HFFc6 (cell line): ENCODE results near the gene TDRKH. TPM values are rescaled to one million over a fixed set of nuclear protein-coding genes. Genes with fewer than 3 reads are reported as not detected.

ENCODE experiments used
- DNase-seq: peaks from one replicate; pipeline ENCODE4 v3.0.0-alpha.2; 2018
- H3K27ac Mint-ChIP-seq: 2 replicates; pipeline ENCODE4 v1.8.0; 2020; ENCODE audit warnings: mild to moderate bottlenecking, mixed read lengths
- H3K27me3 Mint-ChIP-seq: 2 replicates; pipeline ENCODE4 v1.8.0; 2021; ENCODE audit warnings: mild to moderate bottlenecking, moderate library complexity, mixed read lengths; ENCODE audit not compliant: insufficient read depth
- H3K36me3 Mint-ChIP-seq: 2 replicates; pipeline ENCODE4 v1.8.0; 2021; ENCODE audit warnings: low read depth, mixed read lengths
- H3K4me1 Mint-ChIP-seq: 2 replicates; pipeline ENCODE4 v1.8.0; 2020; ENCODE audit warnings: low read depth, mixed read lengths
- H3K4me3 Mint-ChIP-seq: 2 replicates; pipeline ENCODE4 v1.8.0; 2020; ENCODE audit warnings: mild to moderate bottlenecking, moderate library complexity, mixed read lengths
- H3K9me3 Mint-ChIP-seq: 2 replicates; pipeline ENCODE4 v1.8.0; 2020; ENCODE audit warnings: mild to moderate bottlenecking, mixed read lengths
- CTCF ChIP-seq: fragments of 200-600 bp; sonication (generic); IDR thresholded peaks from 2 replicates; pipeline ENCODE4 v1.5.0; 2021; ENCODE audit warnings: antibody characterized with exemption, mild to moderate bottlenecking
- long read RNA-seq: library from polyadenylated mRNA; unstranded; transcript quantifications from one replicate; pipeline ENCODE4 v2.0.0, GENCODE V29; 2019
- total RNA-seq, 6 experiments: library from RNA; stranded (reverse); fragmentation: NEBNext Ultra II Directional; extraction: Animal tissue kit (Norgen Biotek cat#: 25700); gene quantifications; 2 replicates in 1 of 6; 3 replicates in 5 of 6; pipeline ENCODE4 v1.2.3, GENCODE V29; 2021

TDRKH gene, protein sequence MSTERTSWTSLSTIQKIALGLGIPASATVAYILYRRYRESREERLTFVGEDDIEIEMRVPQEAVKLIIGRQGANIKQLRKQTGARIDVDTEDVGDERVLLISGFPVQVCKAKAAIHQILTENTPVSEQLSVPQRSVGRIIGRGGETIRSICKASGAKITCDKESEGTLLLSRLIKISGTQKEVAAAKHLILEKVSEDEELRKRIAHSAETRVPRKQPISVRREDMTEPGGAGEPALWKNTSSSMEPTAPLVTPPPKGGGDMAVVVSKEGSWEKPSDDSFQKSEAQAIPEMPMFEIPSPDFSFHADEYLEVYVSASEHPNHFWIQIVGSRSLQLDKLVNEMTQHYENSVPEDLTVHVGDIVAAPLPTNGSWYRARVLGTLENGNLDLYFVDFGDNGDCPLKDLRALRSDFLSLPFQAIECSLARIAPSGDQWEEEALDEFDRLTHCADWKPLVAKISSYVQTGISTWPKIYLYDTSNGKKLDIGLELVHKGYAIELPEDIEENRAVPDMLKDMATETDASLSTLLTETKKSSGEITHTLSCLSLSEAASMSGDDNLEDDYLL
- total RNA-seq: 1 to 10 TPM; 1.1 to 2.0 (median 1.5) TPM
- long read RNA-seq, partial matches to known transcripts: 0 of 2 reads
- long read RNA-seq, other reads (novel, unspliced or antisense): 2 of 2 reads

GRCh38 chr1:151790071-151790939, at the start of gene TDRKH:
Gene TDRKH, minus strand, starts transcription at chr1:151790500. Its CDS starts 7,478 bp downstream, at chr1:151783022.
- Mint-ChIP-seq H3K9me3 (no peaks in the 10 kb centered on the region), H3K36me3 (no peaks in the 10 kb centered on the region), H3K4me1 (peaks cover 25% of the 10 kb centered on the region), H3K27ac (no peak within 1 kb of the TSS; the same call in 1 of the 2 replicates), H3K4me3 (peak within 1 kb of the TSS; percentile 89), H3K27me3 (peaks cover 11% of the 10 kb centered on the region)
- peak; percentile 55 for TF ChIP-seq CTCF
- DNase-seq: peak; percentile 99

DNA sequence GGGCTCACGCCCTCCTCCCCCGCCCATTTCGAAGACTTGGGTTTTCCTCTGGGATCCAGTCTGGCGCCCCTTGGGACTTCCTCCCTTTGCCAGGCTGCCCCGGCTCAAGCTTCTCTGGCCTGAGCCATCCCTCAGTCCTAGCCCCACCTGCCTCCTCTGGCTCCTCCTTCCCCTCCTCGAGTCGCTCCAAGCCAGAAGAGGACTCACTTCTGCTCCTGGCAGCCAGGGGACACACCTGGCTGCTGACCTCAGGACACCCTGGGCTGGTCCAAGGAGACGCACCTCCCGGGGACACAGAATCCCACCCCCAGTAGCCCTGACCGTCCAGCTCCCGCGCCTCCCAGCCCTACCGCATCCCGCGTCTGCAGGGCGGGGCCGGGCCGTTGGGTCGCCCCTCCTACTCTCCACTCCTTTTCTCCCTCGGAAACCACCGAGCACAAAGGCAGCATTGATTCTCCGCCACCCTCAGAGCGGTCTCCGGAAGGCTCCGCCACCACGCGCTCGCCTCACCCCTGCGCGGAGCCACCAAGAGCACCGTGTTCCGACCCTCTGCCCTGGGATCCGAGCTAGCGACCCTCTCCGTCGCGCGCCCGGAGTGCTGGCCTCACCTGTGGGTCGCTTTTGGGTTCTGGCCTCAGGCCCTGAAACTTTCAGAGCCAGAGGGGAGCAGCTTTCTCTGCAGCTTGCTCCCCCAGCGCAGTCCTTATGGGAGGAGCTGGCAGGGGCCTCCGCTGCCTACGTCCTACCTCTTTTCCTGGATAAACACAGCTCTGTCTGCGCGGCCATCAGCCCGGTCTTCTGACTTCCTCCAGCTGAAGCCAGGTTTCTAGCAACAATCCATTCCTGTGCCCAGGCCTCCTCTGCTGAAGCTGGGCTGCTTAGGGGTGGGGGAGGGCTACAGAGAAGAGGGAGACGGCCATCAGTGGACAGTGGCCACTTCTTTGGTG, 49.4 kb upstream of the TDRKH start, which contains the start of gene C2CD4D:
Gene C2CD4D, minus strand, starts transcription at position 364 of the 947 bp plus-strand sequence. CDS start 831 bp downstream, outside the sequence.
- Mint-ChIP-seq H3K4me1 (peaks cover 18% of the 10 kb centered on the region), H3K9me3 (no peaks in the 10 kb centered on the region), H3K27ac (no peak within 1 kb of the TSS), H3K4me3 (no peak within 1 kb of the TSS), H3K36me3 (no peaks in the 10 kb centered on the region), H3K27me3 (peaks cover 40% of the 10 kb centered on the region)
- TF ChIP-seq CTCF: no peak
- DNase-seq: no peak

DNA sequence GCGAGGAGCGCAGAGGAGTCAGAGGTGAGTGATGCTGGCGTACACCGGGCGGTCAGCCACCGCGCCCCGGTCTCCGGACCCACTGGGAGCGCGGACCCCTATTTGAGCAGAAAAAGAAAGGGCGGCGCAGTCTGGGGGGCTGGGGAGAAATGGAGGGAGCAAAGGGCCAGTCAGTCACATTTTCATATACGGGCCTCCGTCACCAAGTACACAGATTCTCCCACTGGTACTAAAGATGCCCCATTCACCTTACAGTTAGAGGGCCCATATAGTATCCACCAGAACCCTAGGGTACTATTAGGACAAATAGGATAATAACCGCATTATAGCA, 48.7 kb upstream of the TDRKH start:
- TF ChIP-seq CTCF: no peak
- no peak overlapping the region for H3K4me3 Mint-ChIP-seq
- peaks cover 35% of the 10 kb centered on the region for H3K27me3 Mint-ChIP-seq
- no peaks in the 10 kb centered on the region for H3K36me3 Mint-ChIP-seq
- no peak overlapping the region for H3K27ac Mint-ChIP-seq
- DNase-seq: no peak
- peaks cover 18% of the 10 kb centered on the region for H3K4me1 Mint-ChIP-seq
- no peaks in the 10 kb centered on the region for H3K9me3 Mint-ChIP-seq

DNA sequence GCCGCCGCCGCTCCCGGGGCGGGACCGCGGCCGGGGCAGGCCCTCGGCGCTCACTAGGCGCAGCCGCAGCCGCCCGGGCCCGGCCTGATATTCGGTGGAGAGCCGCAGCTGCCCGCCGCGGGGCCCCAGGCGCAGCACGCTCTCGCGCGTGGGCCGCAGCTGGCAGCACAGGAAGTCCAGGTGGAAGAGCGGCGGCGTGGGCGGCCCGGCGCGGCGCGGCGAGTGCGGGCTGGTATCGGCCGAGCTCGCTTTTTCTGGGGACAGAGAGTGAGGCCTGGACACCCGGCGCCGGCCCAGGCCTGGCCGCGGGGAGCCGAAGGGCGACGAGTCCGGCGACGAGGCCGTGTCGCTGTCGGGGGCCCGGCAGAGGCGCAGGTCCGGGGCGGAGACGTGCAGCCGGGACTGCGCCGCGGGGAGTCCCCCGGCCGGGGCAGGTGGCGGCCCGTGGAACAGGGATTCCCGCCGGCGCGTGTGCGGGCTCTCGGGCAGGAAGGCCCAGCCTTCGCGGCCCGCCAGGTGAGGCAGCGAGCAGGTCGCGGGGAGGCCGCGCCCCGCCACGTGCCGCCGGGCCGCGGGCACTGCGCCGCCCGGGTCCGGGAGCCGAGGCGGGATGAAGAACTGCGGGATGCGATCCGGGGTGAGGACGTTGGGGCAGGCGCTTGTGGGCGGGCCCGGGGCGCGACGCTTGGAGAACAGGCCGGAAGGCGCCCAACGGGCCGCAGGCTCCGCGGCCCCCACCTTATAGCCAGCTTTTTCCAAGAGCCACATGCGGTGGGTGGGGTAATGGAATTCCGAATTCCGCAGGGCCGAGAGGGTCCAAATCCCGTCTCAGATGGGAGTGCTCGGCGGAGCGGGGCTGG, 48.2 kb upstream of the TDRKH start:
- TF ChIP-seq CTCF: no peak
- H3K9me3 Mint-ChIP-seq: no peaks in the 10 kb centered on the region
- no peak overlapping the region for H3K27ac Mint-ChIP-seq

More for the DNA sequence above, 48.2 kb upstream of the TDRKH start:
- H3K36me3 Mint-ChIP-seq: no peaks in the 10 kb centered on the region
- no peak for DNase-seq
- no peak overlapping the region for H3K4me3 Mint-ChIP-seq
- H3K4me1 Mint-ChIP-seq: peaks cover 18% of the 10 kb centered on the region
- H3K27me3 Mint-ChIP-seq: peaks cover 38% of the 10 kb centered on the region
